DND-41 (cell line): ENCODE measurements around the gene RALY.

Source experiments
- ATAC-seq: fragments of 200-7000 bp; cut with Tn5 transposase; 3 replicates; pipeline ENCODE4 v1.9.1; 2021; ENCODE audit warnings: low read depth; ENCODE audit not compliant: insufficient read depth
- DNase-seq: peaks from one replicate; pipeline ENCODE4 v3.0.0-alpha.2; 2020
- H2AFZ ChIP-seq: 2 replicates; pipeline ENCODE4 v1.6.0; 2012; ENCODE audit warnings: low read depth, low read length
- H3K27ac ChIP-seq: 2 replicates; pipeline ENCODE4 v1.5.1; 2012; ENCODE audit warnings: low read length, inconsistent platforms
- H3K27me3 ChIP-seq: fragments of 200-600 bp; sonication (generic); 2 replicates; pipeline ENCODE4 v1.6.0; 2012; ENCODE audit warnings: low read length, mild to moderate bottlenecking, inconsistent platforms; ENCODE audit not compliant: insufficient read depth, poor library complexity
- H3K36me3 ChIP-seq: 2 replicates; pipeline ENCODE4 v1.5.1; 2012; ENCODE audit warnings: low read length, inconsistent platforms; ENCODE audit not compliant: insufficient read depth
- H3K4me1 ChIP-seq: 2 replicates; pipeline ENCODE4 v1.5.1; 2012; ENCODE audit warnings: mild to moderate bottlenecking, low read length; ENCODE audit not compliant: insufficient read depth
- H3K4me2 ChIP-seq: 2 replicates; pipeline ENCODE4 v1.6.0; 2012; ENCODE audit warnings: mild to moderate bottlenecking, moderate library complexity, low read length, inconsistent platforms; ENCODE audit not compliant: insufficient read depth
- H3K4me3 ChIP-seq, 2 experiments: fragments of 200-600 bp in 1 of 2; shearing (Covaris generic) in 1 of 2; 2 replicates each; pipeline ENCODE4 v1.5.1; 2012 to 2016; ENCODE audit warnings: inconsistent platforms in 2 of 2, low read length in 2 of 2, mild to moderate bottlenecking in 2 of 2, low read depth in 1 of 2, moderate library complexity in 1 of 2
- H3K79me2 ChIP-seq: 2 replicates; pipeline ENCODE4 v1.6.0; 2012; ENCODE audit warnings: low read length, inconsistent platforms; ENCODE audit not compliant: insufficient read depth
- H3K9ac ChIP-seq: 2 replicates; pipeline ENCODE4 v1.6.0; 2012; ENCODE audit warnings: low read depth, mild to moderate bottlenecking, inconsistent platforms, low read length, moderate library complexity
- H3K9me3 ChIP-seq: 2 replicates; pipeline ENCODE4 v1.5.1; 2012; ENCODE audit warnings: low read length, moderate library complexity, mild to moderate bottlenecking, inconsistent platforms; ENCODE audit not compliant: insufficient read depth, severe bottlenecking
- H4K20me1 ChIP-seq: 2 replicates; pipeline ENCODE4 v1.6.0; 2012; ENCODE audit warnings: low read length; ENCODE audit not compliant: insufficient read depth
- CTCF ChIP-seq: IDR thresholded peaks from 2 replicates; pipeline ENCODE4 v1.5.1; 2012; ENCODE audit warnings: borderline replicate concordance, low read length, moderate library complexity, mild to moderate bottlenecking; ENCODE audit not compliant: poor library complexity, severe bottlenecking; ENCODE audit errors: extremely low read depth
- EZH2 ChIP-seq: IDR thresholded peaks from 3 replicates; pipeline ENCODE4 v1.6.1; 2012; ENCODE audit warnings: borderline replicate concordance, low read depth, mild to moderate bottlenecking, moderate library complexity, low read length, inconsistent platforms; ENCODE audit not compliant: severe bottlenecking

The RALY gene

GRCh38 chr20:34109442-34109841, 115.7 kb downstream of the RALY start:
- no peak for ATAC-seq
- Histone ChIP-seq H3K4me2 (peak overlapping the region; percentile 80), H3K27ac (no peak overlapping the region), H3K4me1 (peaks cover 63% of the 10 kb centered on the region), H2AFZ (no peak overlapping the region), H3K79me2 (peaks cover 76% of the 10 kb centered on the region), H3K27me3 (no peaks in the 10 kb centered on the region), H4K20me1 (peaks cover 68% of the 10 kb centered on the region), H3K9ac (peak overlapping the region; percentile 13; the same call in 1 of the 2 replicates), H3K9me3 (no peaks in the 10 kb centered on the region), H3K4me3 (peak overlapping the region in 1 of 2 experiments; percentile 61; a peak in 2 of 4 replicates), H3K36me3 (peaks cover 68% of the 10 kb centered on the region)
- TF ChIP-seq CTCF (no peak), EZH2 (no peak)
- DNase-seq = no peak

GRCh38 chr20:34110025-34110744, 116.5 kb downstream of the RALY start:
- Histone ChIP-seq H2AFZ (no peak overlapping the region), H3K36me3 (peaks cover 61% of the 10 kb centered on the region), H3K27me3 (no peaks in the 10 kb centered on the region), H3K4me3 (peak overlapping the region; percentile 42 to 61; a peak in 3 of 4 replicates), H3K79me2 (peaks cover 69% of the 10 kb centered on the region), H3K27ac (peak overlapping the region; percentile 97), H3K4me1 (peaks cover 63% of the 10 kb centered on the region), H3K4me2 (peak overlapping the region; percentile 80), H3K9ac (peak overlapping the region; percentile 92), H4K20me1 (peaks cover 62% of the 10 kb centered on the region), H3K9me3 (no peaks in the 10 kb centered on the region)
- no peak for DNase-seq
- no peak for TF ChIP-seq EZH2
- no peak for TF ChIP-seq CTCF
- ATAC-seq = no peak

- H3K9me3 ChIP-seq = no peaks in the 10 kb centered on the region
- peak overlapping the region; percentile 80 for H3K4me2 ChIP-seq
- ATAC-seq = no peak
- peak overlapping the region; percentile 92 for H3K9ac ChIP-seq
- H3K4me3 ChIP-seq = peak overlapping the region; percentile 42 to 61
- H4K20me1 ChIP-seq = peaks cover 53% of the 10 kb centered on the region
- H3K27me3 ChIP-seq = no peaks in the 10 kb centered on the region
- H2AFZ ChIP-seq = peak overlapping the region; percentile 77
- H3K27ac ChIP-seq = peak overlapping the region; percentile 97
- TF ChIP-seq EZH2 = no peak
- peak; percentile 40 for TF ChIP-seq CTCF
- peaks cover 61% of the 10 kb centered on the region for H3K79me2 ChIP-seq
- H3K36me3 ChIP-seq = peaks cover 52% of the 10 kb centered on the region
- DNase-seq = peak; percentile 15
- peaks cover 59% of the 10 kb centered on the region for H3K4me1 ChIP-seq
These were observed 117.3 kb downstream of the RALY start for GRCh38 chr20:34110745-34111641.
